DOHH2 (cell line): ENCODE results near the gene PHF23.
A peak's percentile ranks its signal among the peaks of the same experiment; 100 is the strongest.
"Not testable (repeated sequence)": the region's sequence is repeated elsewhere in the genome, so short reads cannot be mapped to it uniquely, and the experiment has no call there.

Experiments
- H3F3A ChIP-seq: fragments of 200-600 bp; sonication (generic), shearing (Covaris generic); 2 replicates; pipeline ENCODE4 v1.6.0; 2016; ENCODE audit warnings: antibody characterized with exemption, mild to moderate bottlenecking; ENCODE audit not compliant: control insufficient read depth, insufficient read depth
- H3K27ac ChIP-seq: fragments of 200-600 bp; sonication (generic); 2 replicates; pipeline ENCODE4 v1.5.1; 2014; ENCODE audit warnings: low read depth, mild to moderate bottlenecking, low read length, moderate library complexity
- H3K27me3 ChIP-seq: fragments of 200-600 bp; sonication (generic); 2 replicates; pipeline ENCODE4 v1.6.1; 2014; ENCODE audit warnings: mild to moderate bottlenecking, low read length, mixed read lengths; ENCODE audit not compliant: control insufficient read depth
- H3K36me3 ChIP-seq: fragments of 200-600 bp; sonication (generic); 2 replicates; pipeline ENCODE4 v1.6.1; 2014; ENCODE audit warnings: mild to moderate bottlenecking, low read length, moderate library complexity, mixed read lengths; ENCODE audit not compliant: control insufficient read depth
- H3K4me1 ChIP-seq: fragments of 200-600 bp; sonication (generic); 2 replicates; pipeline ENCODE4 v1.6.1; 2014; ENCODE audit warnings: mild to moderate bottlenecking, low read length, mixed read lengths; ENCODE audit not compliant: control insufficient read depth
- H3K4me2 ChIP-seq: fragments of 200-600 bp; sonication (generic); 2 replicates; pipeline ENCODE4 v1.6.0; 2014; ENCODE audit warnings: mild to moderate bottlenecking, low read length, moderate library complexity
- H3K4me3 ChIP-seq: fragments of 200-600 bp; sonication (generic); 2 replicates; pipeline ENCODE4 v1.5.1; 2014; ENCODE audit warnings: mild to moderate bottlenecking, low read length, mixed read lengths
- H3K79me2 ChIP-seq: fragments of 200-600 bp; sonication (generic); 2 replicates; pipeline ENCODE4 v1.6.1; 2014; ENCODE audit warnings: mild to moderate bottlenecking, low read length, mixed read lengths; ENCODE audit not compliant: control insufficient read depth
- H3K9me2 ChIP-seq: fragments of 200-600 bp; sonication (generic); replicated peaks from 2 replicates; pipeline ENCODE4 v1.6.1; 2014; ENCODE audit warnings: mild to moderate bottlenecking, low read length, mixed read lengths; ENCODE audit not compliant: control insufficient read depth
- H3K9me3 ChIP-seq: fragments of 200-600 bp; sonication (generic); 2 replicates; pipeline ENCODE4 v1.6.1; 2014; ENCODE audit warnings: antibody characterized with exemption, low read length, mixed read lengths; ENCODE audit not compliant: control insufficient read depth, insufficient read depth
- H4K20me1 ChIP-seq: fragments of 200-600 bp; sonication (generic); 2 replicates; pipeline ENCODE4 v1.6.0; 2014; ENCODE audit warnings: low read depth, mild to moderate bottlenecking, antibody characterized with exemption, low read length, moderate library complexity; ENCODE audit not compliant: control insufficient read depth, insufficient read depth
- EZH2phosphoT487 ChIP-seq: fragments of 200-600 bp; sonication (generic); IDR thresholded peaks from 2 replicates; pipeline ENCODE4 v1.6.1; 2017; ENCODE audit warnings: borderline replicate concordance, mild to moderate bottlenecking, antibody characterized with exemption, low read length, moderate library complexity, mixed read lengths
- TF ChIP-seq, protein P1 (sequence below): fragments of 200-600 bp; sonication (generic); IDR thresholded peaks from one replicate; pipeline ENCODE4 v1.5.1; 2014; ENCODE audit warnings: antibody characterized with exemption, mild to moderate bottlenecking, low read depth, low read length; ENCODE audit not compliant: poor library complexity, severe bottlenecking

The PHF23 gene

DNA sequence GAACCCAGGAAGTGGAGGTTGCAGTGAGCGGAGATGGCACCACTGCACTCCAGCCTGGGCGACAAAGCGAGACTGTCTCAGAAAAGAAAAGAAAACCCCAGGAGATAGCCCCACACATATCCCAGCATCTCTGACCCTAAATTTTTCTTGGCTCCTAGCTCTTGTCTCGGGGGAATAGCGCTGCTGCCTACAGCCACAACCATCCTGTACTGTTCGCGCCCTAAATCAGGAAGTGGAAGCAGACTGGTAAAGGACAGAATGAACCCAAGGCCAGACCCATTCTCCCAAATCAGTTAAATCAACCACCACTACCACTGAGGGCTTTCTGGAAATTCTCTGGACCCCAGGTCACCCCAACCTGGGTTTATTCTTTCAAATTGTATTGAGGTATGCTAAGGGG, 10.6 kb upstream of the PHF23 start:
- TF ChIP-seq, protein P1, sequence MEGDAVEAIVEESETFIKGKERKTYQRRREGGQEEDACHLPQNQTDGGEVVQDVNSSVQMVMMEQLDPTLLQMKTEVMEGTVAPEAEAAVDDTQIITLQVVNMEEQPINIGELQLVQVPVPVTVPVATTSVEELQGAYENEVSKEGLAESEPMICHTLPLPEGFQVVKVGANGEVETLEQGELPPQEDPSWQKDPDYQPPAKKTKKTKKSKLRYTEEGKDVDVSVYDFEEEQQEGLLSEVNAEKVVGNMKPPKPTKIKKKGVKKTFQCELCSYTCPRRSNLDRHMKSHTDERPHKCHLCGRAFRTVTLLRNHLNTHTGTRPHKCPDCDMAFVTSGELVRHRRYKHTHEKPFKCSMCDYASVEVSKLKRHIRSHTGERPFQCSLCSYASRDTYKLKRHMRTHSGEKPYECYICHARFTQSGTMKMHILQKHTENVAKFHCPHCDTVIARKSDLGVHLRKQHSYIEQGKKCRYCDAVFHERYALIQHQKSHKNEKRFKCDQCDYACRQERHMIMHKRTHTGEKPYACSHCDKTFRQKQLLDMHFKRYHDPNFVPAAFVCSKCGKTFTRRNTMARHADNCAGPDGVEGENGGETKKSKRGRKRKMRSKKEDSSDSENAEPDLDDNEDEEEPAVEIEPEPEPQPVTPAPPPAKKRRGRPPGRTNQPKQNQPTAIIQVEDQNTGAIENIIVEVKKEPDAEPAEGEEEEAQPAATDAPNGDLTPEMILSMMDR, result no peak
- Histone ChIP-seq H3K27me3 (no peaks in the 10 kb centered on the region), H3K27ac (no peak overlapping the region), H3K4me2 (peak overlapping the region; percentile 97), H4K20me1 (peaks cover 13% of the 10 kb centered on the region; the same call in 1 of the 2 replicates), H3K36me3 (peaks cover 60% of the 10 kb centered on the region), H3F3A (peaks cover 13% of the 10 kb centered on the region), H3K9me3 (no peaks in the 10 kb centered on the region), H3K4me1 (peaks cover 25% of the 10 kb centered on the region), H3K9me2 (no peaks in the 10 kb centered on the region), H3K79me2 (peaks cover 76% of the 10 kb centered on the region), H3K4me3 (peak overlapping the region; percentile 88)

DNA sequence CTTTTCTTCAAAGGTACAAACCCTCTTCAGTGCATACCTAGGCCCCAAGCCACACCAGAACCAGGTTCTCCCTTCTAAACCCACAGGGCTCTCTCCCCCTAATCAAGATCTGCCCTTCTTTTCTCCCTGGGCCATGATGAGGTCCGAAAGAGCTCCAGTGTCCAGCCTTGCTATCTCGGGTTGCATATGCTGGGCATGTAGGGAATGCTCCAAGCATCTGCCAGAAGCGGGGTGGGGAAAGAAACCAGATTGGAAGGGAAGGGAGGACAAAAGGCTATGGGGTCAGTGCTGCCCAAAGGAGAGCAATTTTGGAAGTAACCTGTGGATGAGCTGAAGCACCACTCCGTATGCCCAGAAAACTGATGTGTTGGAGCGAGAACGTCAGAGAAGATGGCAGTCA, 10.0 kb upstream of the PHF23 start:
- peaks cover 25% of the 10 kb centered on the region for H3K4me1 ChIP-seq
- peak overlapping the region; percentile 97 for H3K4me2 ChIP-seq
- H3K27ac ChIP-seq, result no peak overlapping the region
- H3K9me3 ChIP-seq, result no peaks in the 10 kb centered on the region
- H3K27me3 ChIP-seq, result no peaks in the 10 kb centered on the region
- H3K79me2 ChIP-seq, result peaks cover 75% of the 10 kb centered on the region
- H3F3A ChIP-seq, result peaks cover 18% of the 10 kb centered on the region
- TF ChIP-seq, protein P1, result no peak
- no peak for TF ChIP-seq EZH2phosphoT487
- H4K20me1 ChIP-seq, result peaks cover 13% of the 10 kb centered on the region; the same call in 1 of the 2 replicates
- peaks cover 60% of the 10 kb centered on the region for H3K36me3 ChIP-seq
- H3K9me2 ChIP-seq, result no peaks in the 10 kb centered on the region
- H3K4me3 ChIP-seq, result peak overlapping the region; percentile 88

DNA sequence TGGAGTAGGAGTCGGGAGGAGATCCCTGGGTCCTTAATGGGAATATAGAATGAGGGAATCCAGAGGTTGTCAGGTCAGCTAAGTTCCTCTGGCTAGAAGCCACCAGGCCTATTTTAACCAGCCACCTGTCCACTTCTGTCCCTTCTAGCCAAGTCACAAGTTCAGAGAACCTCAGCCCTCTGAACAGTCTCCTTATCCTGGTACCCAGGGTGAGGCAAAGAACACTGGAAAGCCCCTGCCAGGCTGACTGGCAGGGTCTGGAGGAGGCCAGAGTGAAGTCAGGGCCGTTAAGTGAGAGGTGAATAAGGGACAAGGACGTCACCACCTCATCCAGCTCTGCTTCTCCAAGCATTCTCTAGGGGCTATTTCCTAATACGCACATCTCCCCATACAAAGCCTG, 9.5 kb upstream of the PHF23 start:
- Histone ChIP-seq H3K4me2 (peak overlapping the region; percentile 97), H3F3A (peaks cover 21% of the 10 kb centered on the region), H3K36me3 (peaks cover 61% of the 10 kb centered on the region), H3K4me1 (peaks cover 25% of the 10 kb centered on the region), H3K9me2 (no peaks in the 10 kb centered on the region), H3K27me3 (no peaks in the 10 kb centered on the region), H3K27ac (no peak overlapping the region), H4K20me1 (peaks cover 13% of the 10 kb centered on the region; the same call in 1 of the 2 replicates), H3K9me3 (no peaks in the 10 kb centered on the region), H3K79me2 (peaks cover 71% of the 10 kb centered on the region), H3K4me3 (0 out of 2 replicates have a peak overlapping the region, but pooled peaks have one; percentile 88)
- TF ChIP-seq, protein P1, result no peak
- TF ChIP-seq EZH2phosphoT487, result no peak

DNA sequence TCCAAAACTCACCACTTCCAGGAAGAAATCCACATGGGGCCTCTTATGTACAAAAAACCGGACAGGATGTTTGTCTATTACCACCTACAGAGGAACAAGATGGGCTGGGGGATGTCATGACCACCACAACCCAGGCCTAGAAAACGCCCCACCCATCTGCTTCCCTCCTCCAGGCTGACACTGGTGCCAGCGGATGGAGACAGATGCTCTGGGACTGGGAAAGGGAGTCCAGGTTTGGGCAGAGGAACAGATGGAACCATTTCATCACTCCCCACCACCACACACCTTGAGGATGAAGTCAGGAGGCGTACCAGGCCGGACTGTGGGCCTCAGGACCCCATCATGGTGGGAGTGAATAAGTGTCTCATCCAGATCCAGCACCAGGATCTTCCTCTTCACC, 7.5 kb upstream of the PHF23 start:
- H3K4me3 ChIP-seq, result no peak overlapping the region
- no peak overlapping the region for H3K27ac ChIP-seq
- H3F3A ChIP-seq, result peaks cover 26% of the 10 kb centered on the region
- no peak overlapping the region for H3K4me2 ChIP-seq
- peaks cover 62% of the 10 kb centered on the region for H3K36me3 ChIP-seq
- no peaks in the 10 kb centered on the region for H3K27me3 ChIP-seq
- no peaks in the 10 kb centered on the region for H3K9me3 ChIP-seq
- H3K9me2 ChIP-seq, result no peaks in the 10 kb centered on the region
- H4K20me1 ChIP-seq, result peaks cover 13% of the 10 kb centered on the region; the same call in 1 of the 2 replicates
- H3K4me1 ChIP-seq, result peaks cover 27% of the 10 kb centered on the region
- H3K79me2 ChIP-seq, result peaks cover 65% of the 10 kb centered on the region
- TF ChIP-seq, protein P1, result no peak
- no peak for TF ChIP-seq EZH2phosphoT487

DNA sequence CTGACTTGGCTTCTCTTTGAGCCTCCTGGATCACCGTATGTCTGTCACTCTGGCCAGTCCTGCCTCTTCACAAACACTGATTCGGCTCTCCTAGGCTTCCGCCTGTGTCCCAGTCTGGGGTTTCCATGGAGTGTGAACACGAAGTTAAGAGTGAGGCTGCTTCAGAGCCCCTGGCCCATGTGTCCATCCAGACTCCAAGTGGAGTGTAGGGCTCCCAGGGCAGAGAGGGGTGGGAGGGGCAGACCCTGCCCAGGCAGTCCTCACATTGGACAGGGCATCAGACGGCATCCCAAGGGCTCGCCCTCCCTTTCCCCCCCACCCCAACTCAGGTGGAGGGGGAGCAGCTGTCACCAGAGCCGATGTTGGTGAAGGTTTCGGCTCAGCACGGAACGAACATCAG, 4.6 kb upstream of the PHF23 start:
- H3K27ac ChIP-seq, H3K9me2 ChIP-seq, H3K27me3 ChIP-seq, H4K20me1 ChIP-seq, H3K9me3 ChIP-seq, H3K4me3 ChIP-seq, H3K4me2 ChIP-seq: not testable (repeated sequence)
- Histone ChIP-seq H3K79me2 (peaks cover 59% of the 10 kb centered on the region), H3K36me3 (peaks cover 61% of the 10 kb centered on the region), H3K4me1 (peaks cover 30% of the 10 kb centered on the region), H3F3A (peaks cover 42% of the 10 kb centered on the region)
